ENCODE data around the gene EFNA4. TPM values are rescaled to one million over a fixed set of nuclear protein-coding genes. Genes with fewer than 3 reads are reported as not detected.

Gene EFNA4
- polyA plus RNA-seq, 1 of the 3 experiments (the other 2 are of a cell fraction), result 17.7 TPM

- Histone ChIP-seq H3K9me2 (no peaks in the 10 kb centered on the region), H3K9me3 (no peaks in the 10 kb centered on the region), H3K9ac (no peak overlapping the region), H3K27me3 (ENCODE audit: insufficient read depth) (no peaks in the 10 kb centered on the region), H4K20me1 (ENCODE audit: insufficient read depth) (no peaks in the 10 kb centered on the region), H3K27ac (ENCODE audit: low read depth in 2 of 2, low read length in 1 of 2) (no peak overlapping the region), H3K4me1 (ENCODE audit: control insufficient read depth in 1 of 2, insufficient read depth in 2 of 2, low read depth in 1 of 2, low read length in 1 of 2) (peaks cover 0 to 4% of the 10 kb centered on the region in 2 experiments; a peak in 1 of 4 replicates), H2AFZ (ENCODE audit: low read depth) (no peak overlapping the region), H3K4me2 (no peak overlapping the region), H3F3A (replicated peaks; ENCODE audit: insufficient read depth) (no peaks in the 10 kb centered on the region), H3K4me3 (ENCODE audit: low read depth in 2 of 2, low read length in 1 of 2) (no peak overlapping the region), H3K36me3 (replicated peaks in 1 of 2; ENCODE audit: control insufficient read depth in 1 of 2, insufficient read depth in 2 of 2, low read length in 1 of 2) (no peaks in the 10 kb centered on the region), H3K79me2 (ENCODE audit: insufficient read depth) (no peaks in the 10 kb centered on the region)
- 86% methylated on average over 1 of the region's 6 CpGs for WGBS (ENCODE audit: low lambda C conversion rate)
- TF ChIP-seq RCOR1 (IDR thresholded peaks at IDR 0.05; ENCODE audit: low read length), result no peak
- TF ChIP-seq YY1 (IDR thresholded peaks at IDR 0.05; ENCODE audit: low read depth), result no peak
- TF ChIP-seq REST (IDR thresholded peaks at IDR 0.05; ENCODE audit: low read depth, low read length), result no peak
- no peak for TF ChIP-seq MEF2A (IDR thresholded peaks at IDR 0.05; ENCODE audit: borderline replicate concordance, low read depth)
- no peak for TF ChIP-seq JUND (IDR thresholded peaks at IDR 0.05)
- TF ChIP-seq TEAD4 (IDR thresholded peaks at IDR 0.05; ENCODE audit: borderline replicate concordance, insufficient read depth), result no peak
- no peak for TF ChIP-seq TAF1 (IDR thresholded peaks at IDR 0.05; ENCODE audit: borderline replicate concordance, low read depth, low read length)
- no peak for DNase-seq
- POLR2A ChIA-PET, result no interaction called here
- CTCF ChIA-PET, result interaction anchor here (1.0 to 2.1 kb wide), 3 partner anchors 9 to 19 kb away, joined by 3 to 12 read pairs (median 9); no protein-coding TSS in a partner anchor
Observed at GRCh38 chr1:155026588-155026987, 37.0 kb upstream of the EFNA4 start.

GRCh38 chr1:155029513-155030242, 33.9 kb upstream of the EFNA4 start:
- Histone ChIP-seq H3K4me2 (no peak overlapping the region), H2AFZ (ENCODE audit: low read depth) (no peak overlapping the region), H3K4me3 (ENCODE audit: low read depth in 2 of 2, low read length in 1 of 2) (no peak overlapping the region), H3K9me3 (no peaks in the 10 kb centered on the region), H3K9ac (no peak overlapping the region), H4K20me1 (ENCODE audit: insufficient read depth) (no peaks in the 10 kb centered on the region), H3K4me1 (ENCODE audit: control insufficient read depth in 1 of 2, insufficient read depth in 2 of 2, low read depth in 1 of 2, low read length in 1 of 2) (no peaks in the 10 kb centered on the region), H3K27ac (ENCODE audit: low read depth in 2 of 2, low read length in 1 of 2) (no peak overlapping the region), H3K36me3 (replicated peaks in 1 of 2; ENCODE audit: control insufficient read depth in 1 of 2, insufficient read depth in 2 of 2, low read length in 1 of 2) (no peaks in the 10 kb centered on the region), H3K79me2 (ENCODE audit: insufficient read depth) (no peaks in the 10 kb centered on the region), H3K9me2 (no peaks in the 10 kb centered on the region), H3F3A (replicated peaks; ENCODE audit: insufficient read depth) (no peaks in the 10 kb centered on the region), H3K27me3 (ENCODE audit: insufficient read depth) (no peaks in the 10 kb centered on the region)
- WGBS (ENCODE audit: low lambda C conversion rate), result 79% methylated on average over 16 of the region's 16 CpGs
- ChIA-PET CTCF (interaction anchor here (1.5 to 2.3 kb wide), 2 partner anchors 12 to 34 kb away, joined by 3 to 14 read pairs; no protein-coding TSS in a partner anchor), POLR2A (no interaction called here)
- no peak for DNase-seq
- TF ChIP-seq FOXJ3 (CRISPR knock-in tag; IDR thresholded peaks at IDR 0.05) (no peak), GABPA (IDR thresholded peaks at IDR 0.05; ENCODE audit: low read depth) (no peak), NRF1 (IDR thresholded peaks at IDR 0.05; ENCODE audit: low read depth, low read length) (no peak)
